T-helper 2 cell treated with Interferon-gamma antibody and Interleukin-4, amounts not matched to agents 5 μg/mL and 100 μg/mL, for 36 hours (primary cell): ENCODE results near the gene RANGRF.

ENCODE experiments used
- DNase-seq: peaks from one replicate; pipeline ENCODE4 v3.0.0; 2021; ENCODE audit warnings: low spot score
- H3K27ac Mint-ChIP-seq: one replicate; pipeline ENCODE4 v1.8.0; 2021; ENCODE audit warnings: mild to moderate bottlenecking, mixed read lengths
- H3K27me3 Mint-ChIP-seq: one replicate; pipeline ENCODE4 v1.8.0; 2021; ENCODE audit warnings: low read depth, mixed read lengths
- H3K36me3 Mint-ChIP-seq: one replicate; pipeline ENCODE4 v1.8.0; 2021; ENCODE audit warnings: low read depth, mixed read lengths
- H3K4me1 Mint-ChIP-seq: one replicate; pipeline ENCODE4 v1.8.0; 2021; ENCODE audit warnings: low read depth, mixed read lengths
- H3K4me3 Mint-ChIP-seq: one replicate; pipeline ENCODE4 v1.8.0; 2022; ENCODE audit warnings: mild to moderate bottlenecking, moderate library complexity, mixed read lengths
- H3K9me3 Mint-ChIP-seq: one replicate; pipeline ENCODE4 v1.8.0; 2021; ENCODE audit warnings: mixed read lengths

Gene RANGRF

DNA sequence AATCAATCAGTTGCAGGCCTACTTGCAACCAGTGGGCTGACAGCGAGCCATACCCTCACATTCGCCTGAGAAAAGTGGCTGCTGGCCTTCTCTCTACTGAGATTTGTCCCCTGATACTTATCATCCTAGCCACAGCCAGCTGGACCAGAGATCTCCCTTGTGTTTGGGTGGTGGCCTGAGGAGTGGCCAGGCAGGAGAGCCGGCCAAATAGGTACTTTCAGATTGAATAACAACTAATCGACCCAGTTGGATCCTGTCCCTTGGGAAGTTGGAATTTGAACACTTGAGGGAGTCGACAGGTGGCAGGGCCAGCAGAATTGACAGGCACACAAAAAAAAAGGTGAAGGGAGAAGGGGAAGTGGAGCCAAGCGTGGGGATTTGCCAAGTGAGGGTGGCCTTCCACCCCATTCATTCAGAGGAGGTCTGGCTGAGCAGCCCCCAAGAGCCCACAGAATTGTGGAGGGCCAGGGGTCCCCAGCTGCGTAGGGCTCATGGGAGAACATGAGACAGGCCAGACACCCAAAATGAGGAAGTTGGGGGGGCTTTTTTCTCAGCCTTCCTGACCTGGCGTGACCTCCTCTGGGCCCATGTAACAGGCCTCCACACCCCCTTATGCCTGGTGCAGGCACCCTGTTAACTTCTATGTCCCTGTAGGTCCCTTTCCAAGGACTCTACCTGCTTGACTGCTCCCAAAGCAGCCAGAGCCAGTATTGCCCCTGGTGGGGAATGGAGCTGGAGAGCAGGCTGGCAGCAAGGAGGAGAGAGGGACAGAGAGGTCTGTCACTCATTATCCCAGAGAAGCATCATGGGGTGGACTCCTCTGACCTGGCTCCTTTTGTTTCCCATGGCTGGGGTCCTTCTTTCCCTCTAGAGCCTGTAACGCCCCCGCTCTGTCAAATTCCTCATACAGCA lies 2.9 kb upstream of the RANGRF start:
- H3K27me3 Mint-ChIP-seq, result no peaks in the 10 kb centered on the region
- H3K27ac Mint-ChIP-seq, result peak overlapping the region; percentile 57
- H3K4me1 Mint-ChIP-seq, result peaks cover 40% of the 10 kb centered on the region
- no peaks in the 10 kb centered on the region for H3K9me3 Mint-ChIP-seq
- no peak overlapping the region for H3K4me3 Mint-ChIP-seq
- no peak for DNase-seq
- peaks cover 14% of the 10 kb centered on the region for H3K36me3 Mint-ChIP-seq

DNA sequence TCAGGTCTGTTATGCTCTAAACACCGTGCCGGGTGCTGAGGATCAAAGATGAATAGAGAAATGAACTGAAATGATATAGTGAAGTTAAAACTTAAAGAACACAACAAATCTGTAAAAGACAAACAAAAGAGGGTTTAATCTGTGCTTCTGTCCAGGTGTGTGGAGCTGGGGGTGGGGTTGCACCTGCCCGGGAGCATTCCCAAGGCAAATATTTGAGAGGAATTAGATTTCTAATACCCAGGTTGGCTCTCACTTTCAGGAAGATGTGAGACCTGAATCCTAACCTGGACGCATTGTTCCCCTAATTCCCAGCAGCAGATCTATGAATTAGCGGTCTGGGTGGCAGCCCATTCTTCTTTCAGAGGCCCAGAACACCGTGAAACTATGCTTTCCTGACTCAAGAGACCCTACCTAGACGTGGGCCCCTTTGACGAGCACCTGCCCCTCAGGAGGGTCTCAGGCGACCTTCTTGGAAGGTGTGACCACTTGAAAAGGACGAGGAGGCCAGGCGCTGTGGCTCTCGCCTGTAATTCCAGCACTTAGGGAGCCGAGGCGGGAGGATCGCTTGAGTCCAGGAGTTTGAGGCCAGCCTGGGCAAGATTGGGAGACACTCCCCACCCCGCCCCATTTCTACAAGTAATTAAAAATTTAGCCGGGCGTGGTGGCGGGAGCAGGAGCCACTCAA lies 677 bp upstream of the RANGRF start:
- no peak for DNase-seq
- H3K36me3 Mint-ChIP-seq, result peaks cover 22% of the 10 kb centered on the region
- H3K4me3 Mint-ChIP-seq, result peak overlapping the region; percentile 93
- H3K27me3 Mint-ChIP-seq, result no peaks in the 10 kb centered on the region
- H3K27ac Mint-ChIP-seq, result peak overlapping the region; percentile 90
- H3K4me1 Mint-ChIP-seq, result peaks cover 47% of the 10 kb centered on the region
- no peaks in the 10 kb centered on the region for H3K9me3 Mint-ChIP-seq

GRCh38 chr17:8289103-8289397 lies 580 bp downstream of the RANGRF start:
- no peak for DNase-seq
- H3K36me3 Mint-ChIP-seq, result peaks cover 22% of the 10 kb centered on the region
- peaks cover 43% of the 10 kb centered on the region for H3K4me1 Mint-ChIP-seq
- peak overlapping the region; percentile 90 for H3K27ac Mint-ChIP-seq
- peak overlapping the region; percentile 93 for H3K4me3 Mint-ChIP-seq
- no peaks in the 10 kb centered on the region for H3K9me3 Mint-ChIP-seq
- H3K27me3 Mint-ChIP-seq, result no peaks in the 10 kb centered on the region

GRCh38 chr17:8290043-8290442 lies 1.6 kb downstream of the RANGRF start:
- H3K4me1 Mint-ChIP-seq, result peaks cover 44% of the 10 kb centered on the region

GRCh38 chr17:8292639-8293395 lies 4.3 kb downstream of the RANGRF start:
- no peak overlapping the region for H3K4me3 Mint-ChIP-seq
- H3K27ac Mint-ChIP-seq, result peak overlapping the region; percentile 63
- H3K36me3 Mint-ChIP-seq, result peaks cover 22% of the 10 kb centered on the region
- no peak for DNase-seq
- H3K9me3 Mint-ChIP-seq, result no peaks in the 10 kb centered on the region
- H3K27me3 Mint-ChIP-seq, result no peaks in the 10 kb centered on the region
- peaks cover 42% of the 10 kb centered on the region for H3K4me1 Mint-ChIP-seq

More at GRCh38 chr17:8290043-8290442, 1.6 kb downstream of the RANGRF start:
- Mint-ChIP-seq H3K27me3 (no peaks in the 10 kb centered on the region), H3K9me3 (no peaks in the 10 kb centered on the region), H3K27ac (peak overlapping the region; percentile 63), H3K4me3 (peak overlapping the region; percentile 93), H3K36me3 (peaks cover 22% of the 10 kb centered on the region)
- DNase-seq, result no peak

DNA sequence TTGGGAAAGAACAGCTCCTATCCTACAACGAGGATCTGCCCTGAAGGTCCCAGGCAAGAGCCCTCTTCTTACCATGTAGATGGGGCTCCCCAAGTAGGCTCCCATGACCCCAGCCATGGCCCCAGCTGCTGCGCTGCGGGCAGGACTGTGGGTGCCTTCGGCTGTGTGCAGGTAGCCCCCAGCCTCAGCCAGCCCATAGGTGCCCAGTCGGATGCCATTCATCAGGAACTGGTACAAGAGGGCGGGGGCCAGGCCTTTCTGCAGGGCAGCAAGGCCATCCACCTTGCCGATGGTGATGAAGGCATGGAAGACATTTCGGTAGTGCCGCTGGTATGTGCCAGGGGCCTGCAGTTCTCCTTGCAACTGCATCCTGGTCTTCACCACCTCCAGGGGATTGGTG lies 5.9 kb downstream of the RANGRF start:
- H3K36me3 Mint-ChIP-seq, result peaks cover 18% of the 10 kb centered on the region
- H3K27ac Mint-ChIP-seq, result peak overlapping the region; percentile 94
- H3K9me3 Mint-ChIP-seq, result no peaks in the 10 kb centered on the region
- peaks cover 40% of the 10 kb centered on the region for H3K4me1 Mint-ChIP-seq
- H3K4me3 Mint-ChIP-seq, result peak overlapping the region; percentile 99
- no peaks in the 10 kb centered on the region for H3K27me3 Mint-ChIP-seq
- no peak for DNase-seq

GRCh38 chr17:8294814-8295316 lies 6.4 kb downstream of the RANGRF start:
- Mint-ChIP-seq H3K9me3 (no peaks in the 10 kb centered on the region), H3K27ac (peak overlapping the region; percentile 94), H3K4me1 (peaks cover 38% of the 10 kb centered on the region)

GRCh38 chr17:8300226-8300625 lies 11.8 kb downstream of the RANGRF start:
- no peaks in the 10 kb centered on the region for H3K27me3 Mint-ChIP-seq
- peak overlapping the region; percentile 7 for H3K27ac Mint-ChIP-seq
- H3K4me3 Mint-ChIP-seq, result no peak overlapping the region
- DNase-seq, result no peak
- no peaks in the 10 kb centered on the region for H3K36me3 Mint-ChIP-seq
- no peaks in the 10 kb centered on the region for H3K9me3 Mint-ChIP-seq
- peaks cover 10% of the 10 kb centered on the region for H3K4me1 Mint-ChIP-seq

More at GRCh38 chr17:8294814-8295316, 6.4 kb downstream of the RANGRF start:
- Mint-ChIP-seq H3K27me3 (no peaks in the 10 kb centered on the region), H3K36me3 (peaks cover 15% of the 10 kb centered on the region), H3K4me3 (peak overlapping the region; percentile 99)
- no peak for DNase-seq

GRCh38 chr17:8300627-8301242 lies 12.3 kb downstream of the RANGRF start:
- DNase-seq, result peak; percentile 42
- peaks cover 9% of the 10 kb centered on the region for H3K4me1 Mint-ChIP-seq
- H3K27me3 Mint-ChIP-seq, result no peaks in the 10 kb centered on the region
- H3K36me3 Mint-ChIP-seq, result no peaks in the 10 kb centered on the region
- peak overlapping the region; percentile 7 for H3K27ac Mint-ChIP-seq
- no peaks in the 10 kb centered on the region for H3K9me3 Mint-ChIP-seq
- no peak overlapping the region for H3K4me3 Mint-ChIP-seq

- Mint-ChIP-seq H3K36me3 (no peaks in the 10 kb centered on the region), H3K4me1 (peaks cover 3% of the 10 kb centered on the region), H3K27me3 (no peaks in the 10 kb centered on the region), H3K9me3 (no peaks in the 10 kb centered on the region), H3K4me3 (no peak overlapping the region), H3K27ac (no peak overlapping the region)
- no peak for DNase-seq
These were observed 22.2 kb downstream of the RANGRF start for GRCh38 chr17:8310601-8311123.

DNA sequence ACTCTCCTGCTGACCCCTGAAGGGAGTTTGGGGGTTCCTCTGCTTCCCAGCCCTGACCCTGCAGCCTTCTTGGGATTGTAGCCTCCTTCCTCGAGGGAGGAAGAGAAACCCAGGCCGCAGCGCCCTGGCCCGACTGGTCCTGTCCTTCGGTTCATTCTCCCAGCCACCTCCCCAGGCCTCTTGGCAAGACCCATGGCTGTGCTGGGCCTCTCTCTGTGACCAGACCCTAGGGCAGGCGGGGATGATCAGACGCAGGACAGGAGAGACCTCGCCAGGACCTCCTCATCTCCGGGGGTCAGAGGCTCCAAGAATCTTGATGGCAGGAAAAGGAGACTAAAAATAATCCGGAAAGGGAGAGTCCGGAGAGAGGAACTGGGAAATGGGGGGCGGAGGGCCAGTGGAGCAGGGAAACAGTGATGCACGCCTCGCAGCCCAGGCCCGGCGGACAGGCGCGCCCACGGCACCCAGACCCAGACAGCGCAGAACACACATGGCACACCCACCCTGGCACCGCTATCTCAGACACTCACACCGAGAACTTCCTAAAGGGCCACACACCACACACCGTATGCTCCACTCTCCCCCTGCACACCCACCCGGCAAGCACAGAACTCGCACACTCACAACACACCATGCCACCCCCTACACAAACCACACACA lies 22.8 kb downstream of the RANGRF start:
- Mint-ChIP-seq H3K9me3 (no peaks in the 10 kb centered on the region), H3K27me3 (no peaks in the 10 kb centered on the region), H3K36me3 (no peaks in the 10 kb centered on the region), H3K4me3 (no peak overlapping the region), H3K27ac (no peak overlapping the region), H3K4me1 (peaks cover 3% of the 10 kb centered on the region)
- DNase-seq, result no peak

DNA sequence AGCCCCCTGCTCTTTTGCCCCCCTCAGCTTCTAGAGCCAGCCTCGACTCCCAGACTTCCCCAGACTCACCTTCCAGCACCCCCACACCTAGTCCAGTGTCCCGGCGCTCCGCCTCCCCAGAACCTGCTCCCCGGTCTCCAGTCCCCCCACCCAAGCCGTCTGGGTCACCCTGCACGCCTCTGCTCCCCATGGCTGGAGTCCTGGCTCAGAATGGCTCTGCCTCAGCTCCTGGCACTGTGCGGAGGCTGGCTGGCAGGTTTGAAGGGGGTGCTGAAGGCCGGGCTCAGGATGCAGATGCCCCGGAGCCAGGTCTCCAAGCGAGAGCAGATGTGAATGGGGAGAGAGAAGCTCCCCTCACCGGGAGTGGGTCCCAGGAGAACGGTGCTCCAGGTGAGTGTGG lies 23.8 kb downstream of the RANGRF start:
- H3K27me3 Mint-ChIP-seq, result no peaks in the 10 kb centered on the region
- H3K9me3 Mint-ChIP-seq, result no peaks in the 10 kb centered on the region
- H3K27ac Mint-ChIP-seq, result no peak overlapping the region
- no peaks in the 10 kb centered on the region for H3K36me3 Mint-ChIP-seq
- no peak for DNase-seq
- no peak overlapping the region for H3K4me3 Mint-ChIP-seq
- peaks cover 3% of the 10 kb centered on the region for H3K4me1 Mint-ChIP-seq
